NCI-H446 treated with DMSO at 0.1 percent for 48 hours (cell line): ENCODE results near the gene MTMR10.

Experiments
- DNase-seq: peaks from one replicate; lab custom pipeline; 2025; lab: John Stamatoyannopoulos, UW

The MTMR10 gene

GRCh38 chr15:30956216-30957124, 35.0 kb downstream of the MTMR10 start:
- DNase-seq = no peak

DNA sequence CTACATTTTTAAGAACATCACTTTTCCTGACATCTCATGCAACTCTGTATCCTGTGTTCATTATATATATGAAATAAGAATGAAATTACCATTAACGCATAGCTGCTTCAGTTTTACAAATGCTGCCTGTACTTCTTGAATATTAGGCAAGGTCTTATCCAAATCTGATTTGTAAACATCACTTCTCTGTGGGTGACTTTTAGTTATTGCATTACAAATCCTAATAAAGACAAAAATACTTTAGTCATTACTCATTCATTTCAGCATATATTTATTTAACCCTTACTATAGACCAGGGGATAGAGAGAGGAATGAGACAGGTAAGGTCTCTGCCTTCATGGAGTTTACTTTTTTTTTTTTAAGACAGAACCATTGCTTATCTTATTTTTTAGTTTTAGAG, 36.8 kb downstream of the MTMR10 start:
- no peak for DNase-seq

DNA sequence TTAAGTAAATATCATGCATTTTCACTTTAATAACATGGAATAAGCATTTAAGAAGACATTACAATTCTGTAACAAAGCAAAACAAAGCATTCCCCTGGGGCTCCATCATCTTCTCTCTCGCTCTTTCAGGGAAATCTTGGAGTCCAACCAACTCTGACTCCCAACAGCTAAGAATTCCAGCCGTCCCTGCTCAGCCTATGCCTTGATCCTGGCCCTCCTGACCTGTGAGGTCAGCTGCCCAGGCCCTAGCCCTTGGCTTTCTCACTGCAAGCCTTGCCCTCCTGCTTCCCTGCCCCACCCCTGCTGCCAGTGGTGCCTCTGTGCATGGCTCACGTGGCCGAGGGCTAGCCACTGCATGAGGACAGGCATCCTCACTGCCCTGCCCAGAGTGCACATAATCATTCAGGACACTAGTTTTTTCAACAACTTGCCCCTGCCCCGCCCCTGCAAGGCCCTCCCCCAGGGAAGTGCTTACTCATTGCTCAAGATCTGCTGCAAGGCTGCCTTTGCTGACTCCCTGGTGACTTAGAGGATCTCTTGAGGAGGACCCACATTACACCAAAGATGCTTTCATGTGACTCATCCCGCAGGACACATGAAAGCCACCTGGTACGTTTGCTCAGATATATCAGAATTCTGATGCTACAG, 37.6 kb downstream of the MTMR10 start:
- no peak for DNase-seq

- no peak for DNase-seq
These were observed 38.2 kb downstream of the MTMR10 start for GRCh38 chr15:30953183-30953582.

DNA sequence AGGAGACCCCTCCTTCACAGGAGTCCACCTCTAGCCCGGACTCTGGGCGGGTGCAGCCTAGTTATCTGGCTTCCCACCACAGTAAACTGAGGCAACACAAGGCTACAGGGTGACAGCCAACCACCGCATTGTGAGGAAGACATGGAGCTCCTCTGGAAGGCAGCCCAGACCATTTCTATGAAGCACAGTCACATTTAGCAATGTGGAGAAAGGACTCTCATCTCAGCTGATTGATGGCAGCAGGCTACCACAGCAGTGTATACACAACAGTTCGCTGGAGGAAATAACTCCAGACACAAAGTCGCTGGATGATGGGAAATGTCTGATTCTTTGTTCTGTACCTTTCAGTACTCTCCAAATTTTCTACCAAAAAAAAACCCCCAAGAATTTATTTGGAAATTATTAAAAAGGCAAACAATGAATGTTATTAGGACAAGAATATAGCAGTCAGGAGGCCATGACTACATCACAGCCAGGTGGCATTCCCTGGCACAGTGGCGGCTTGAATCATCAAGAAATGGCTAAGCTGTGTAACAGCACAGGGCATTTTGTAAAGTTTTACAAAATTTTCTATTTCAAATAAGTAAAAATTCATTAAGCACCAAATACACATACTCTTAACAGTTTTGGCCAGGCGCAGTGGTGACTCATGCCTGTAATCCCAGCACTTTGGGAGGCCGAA, 47.6 kb downstream of the MTMR10 start:
- DNase-seq = no peak

DNA sequence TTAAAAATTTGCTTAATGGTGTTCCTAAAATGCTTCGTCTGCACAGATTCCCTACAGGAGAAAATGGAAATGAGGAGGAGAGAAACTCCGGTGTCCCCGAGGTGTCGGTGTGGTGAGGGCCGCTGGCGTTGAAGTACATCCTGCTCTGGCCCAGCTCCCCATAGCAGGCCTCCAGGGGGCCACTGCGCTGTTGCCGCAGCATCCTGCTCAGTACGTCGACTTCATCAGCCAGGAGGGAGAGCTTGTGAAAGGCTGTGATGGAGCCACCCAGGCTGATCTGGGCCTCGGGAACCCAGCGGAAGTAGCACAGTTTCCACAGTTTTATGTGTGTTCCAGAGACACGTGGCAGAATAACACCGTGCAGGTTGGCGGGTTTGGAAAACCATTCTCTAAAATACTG, 49.9 kb downstream of the MTMR10 start:
- no peak for DNase-seq

DNA sequence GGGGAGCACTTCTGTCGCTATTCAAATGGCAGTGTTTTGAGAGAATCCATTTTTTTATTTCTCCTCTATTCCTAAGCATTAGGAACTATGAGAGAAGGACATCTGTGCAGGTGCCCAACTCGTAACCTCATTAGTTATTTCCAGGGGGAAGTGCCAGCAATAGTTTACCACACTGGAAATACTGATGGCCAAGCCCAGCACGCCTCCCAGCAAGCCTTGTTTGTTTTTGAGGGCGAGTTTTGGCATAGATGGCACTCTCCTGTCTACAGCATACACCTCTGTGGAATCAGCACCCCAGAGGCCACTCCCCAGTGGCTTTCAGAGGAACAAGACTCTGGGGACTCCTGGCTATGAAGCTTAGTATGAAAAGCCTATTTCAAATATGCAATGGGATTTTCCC, 51.1 kb downstream of the MTMR10 start:
- no peak for DNase-seq

- no peak for DNase-seq
These were observed 52.3 kb downstream of the MTMR10 start for GRCh38 chr15:30939161-30939560.

- DNase-seq = no peak
These were observed 58.1 kb downstream of the MTMR10 start for GRCh38 chr15:30933293-30933692.

DNA sequence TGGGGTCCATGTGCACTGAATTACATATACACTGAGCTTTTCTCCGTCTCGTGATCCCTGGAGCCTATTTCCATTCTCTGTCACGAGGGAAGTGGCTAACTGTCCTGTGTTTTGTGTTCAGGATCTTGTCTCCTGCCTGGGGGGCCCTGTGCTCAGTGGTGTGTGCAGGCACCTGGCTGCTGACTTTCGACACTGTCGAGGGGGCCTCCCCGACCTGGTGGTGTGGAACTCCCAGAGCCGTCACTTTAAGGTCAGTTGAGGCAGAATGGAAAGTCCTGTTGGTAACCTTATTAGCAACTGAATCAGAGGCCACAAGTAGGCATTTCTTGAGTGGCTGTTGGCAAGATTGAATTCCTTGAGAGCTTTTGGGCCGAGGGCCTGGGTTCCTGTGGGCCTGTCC, 61.0 kb downstream of the MTMR10 start:
- DNase-seq = no peak

GRCh38 chr15:30929982-30930381, 61.4 kb downstream of the MTMR10 start:
- no peak for DNase-seq

GRCh38 chr15:30929064-30929669, 62.3 kb downstream of the MTMR10 start:
- no peak for DNase-seq

DNA sequence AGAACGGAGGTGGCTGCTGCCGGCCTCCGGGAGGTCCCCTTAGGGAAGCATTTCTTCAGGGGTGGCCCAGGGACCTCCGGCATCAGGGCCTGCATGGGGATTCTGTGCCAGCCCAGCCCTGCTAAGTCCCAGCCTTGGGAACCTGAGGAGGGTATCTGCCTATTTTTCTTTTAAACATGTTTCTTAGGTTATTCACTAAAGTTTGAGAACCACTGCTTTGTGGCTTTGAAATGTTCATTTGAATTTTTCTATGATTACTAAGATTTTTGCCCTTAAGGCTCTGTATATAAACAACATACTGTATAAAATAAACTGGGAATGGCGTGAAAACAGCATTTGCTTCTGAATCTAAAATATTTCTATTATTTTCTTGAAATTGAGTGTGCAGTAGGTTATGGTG, 63.4 kb downstream of the MTMR10 start:
- DNase-seq = no peak

GRCh38 chr15:30927148-30927761, 64.2 kb downstream of the MTMR10 start:
- DNase-seq = no peak

DNA sequence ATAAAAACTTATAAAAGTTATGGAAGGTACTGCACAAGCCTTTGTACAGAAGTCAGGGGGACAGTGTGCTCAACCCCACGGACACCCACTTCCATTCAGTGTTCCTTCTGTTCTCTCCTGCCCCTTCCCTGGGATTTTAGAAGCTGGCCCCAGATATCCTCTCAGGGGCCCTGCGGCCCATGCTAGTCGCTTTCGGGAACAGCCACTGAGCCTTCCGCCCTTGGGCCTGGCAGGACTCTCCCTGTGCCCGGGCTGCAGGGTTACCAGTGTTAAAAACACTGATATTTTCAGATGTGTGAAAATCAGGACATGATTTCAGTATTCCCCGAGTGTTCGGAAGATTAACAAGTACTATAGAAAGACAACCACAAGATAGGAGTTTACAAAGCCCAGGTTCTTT, 65.3 kb downstream of the MTMR10 start:
- no peak for DNase-seq

GRCh38 chr15:30925686-30926085, 65.7 kb downstream of the MTMR10 start:
- no peak for DNase-seq

DNA sequence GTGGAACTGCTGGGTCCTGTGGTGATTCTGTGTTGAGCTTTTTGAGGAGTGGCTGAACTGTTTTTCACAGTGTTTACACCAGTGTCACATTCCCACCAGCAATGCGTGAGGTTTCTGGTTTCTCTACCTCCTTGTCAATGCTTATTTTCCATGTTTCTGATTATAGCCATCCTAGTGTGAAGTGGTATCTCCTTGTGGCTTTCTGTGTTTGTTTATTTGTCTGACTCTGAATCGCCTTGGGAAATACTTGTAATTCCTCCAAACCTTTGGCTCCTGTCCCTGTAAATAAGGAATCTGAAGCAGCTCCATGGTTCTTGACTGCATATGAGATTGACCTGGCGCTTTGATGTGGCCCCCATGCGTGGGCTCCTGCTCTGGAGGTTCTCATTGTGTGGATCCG, 67.1 kb downstream of the MTMR10 start:
- no peak for DNase-seq

DNA sequence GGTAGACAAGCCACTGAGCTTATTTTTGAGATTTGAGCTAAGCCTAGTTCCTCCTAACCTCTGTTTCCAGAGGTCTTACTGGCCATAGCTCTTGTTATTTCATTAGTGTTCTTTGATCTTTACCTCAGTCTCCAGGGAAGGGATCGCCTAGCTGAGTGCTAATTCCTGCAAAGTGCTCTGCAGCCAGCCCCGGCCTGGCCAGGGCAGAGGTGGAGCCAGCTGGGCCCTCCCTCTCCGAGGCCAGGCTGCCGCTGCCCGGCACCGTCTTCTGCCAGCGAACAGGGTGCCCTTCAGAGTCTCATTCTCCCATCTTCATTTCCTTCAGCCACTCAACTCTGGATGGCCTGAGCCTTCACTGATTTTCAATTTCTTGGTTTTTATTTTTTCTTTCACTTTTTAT, 68.0 kb downstream of the MTMR10 start:
- DNase-seq = no peak

- DNase-seq = no peak
These were observed 68.7 kb downstream of the MTMR10 start for GRCh38 chr15:30922480-30923311.

DNA sequence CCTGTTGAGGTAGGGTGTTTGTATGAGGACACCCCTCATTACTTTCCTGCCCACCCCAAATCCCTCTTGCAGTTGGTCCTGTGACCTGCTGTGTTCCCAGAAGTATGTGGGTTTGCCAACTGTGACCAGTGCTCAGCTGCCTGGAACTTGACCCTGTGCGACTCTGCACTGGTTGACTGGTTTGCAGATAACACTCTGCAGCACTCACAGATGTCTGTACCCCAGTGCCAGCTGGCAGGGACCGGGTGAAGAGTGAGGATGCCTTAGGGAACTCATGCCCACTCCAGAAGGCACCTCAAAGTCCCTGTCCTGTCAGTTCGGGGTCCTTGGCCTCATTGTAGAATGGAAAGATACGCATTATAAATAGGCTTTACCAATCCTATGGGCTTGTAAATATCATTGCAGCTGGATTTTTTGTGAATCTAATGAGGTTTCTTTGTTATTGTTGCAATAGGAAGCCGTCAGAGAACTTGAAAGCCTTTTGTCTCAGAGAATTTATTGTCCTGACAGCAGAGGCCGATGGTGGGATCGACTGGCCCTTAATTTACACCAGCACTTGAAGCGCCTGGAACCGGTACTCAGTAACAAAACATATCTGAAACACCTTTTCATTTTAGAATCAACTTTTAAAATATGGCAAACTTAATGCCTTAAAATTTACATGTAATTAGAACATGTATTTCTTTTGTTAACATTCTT, 69.5 kb downstream of the MTMR10 start:
- DNase-seq = no peak

GRCh38 chr15:30921106-30921505, 70.3 kb downstream of the MTMR10 start:
- DNase-seq = no peak
